ENCODE results near the gene ZSCAN31.

GRCh38 chr6:28345201-28345600 lies 9.3 kb upstream of the ZSCAN31 start:
- TF ChIP-seq, protein P1, sequence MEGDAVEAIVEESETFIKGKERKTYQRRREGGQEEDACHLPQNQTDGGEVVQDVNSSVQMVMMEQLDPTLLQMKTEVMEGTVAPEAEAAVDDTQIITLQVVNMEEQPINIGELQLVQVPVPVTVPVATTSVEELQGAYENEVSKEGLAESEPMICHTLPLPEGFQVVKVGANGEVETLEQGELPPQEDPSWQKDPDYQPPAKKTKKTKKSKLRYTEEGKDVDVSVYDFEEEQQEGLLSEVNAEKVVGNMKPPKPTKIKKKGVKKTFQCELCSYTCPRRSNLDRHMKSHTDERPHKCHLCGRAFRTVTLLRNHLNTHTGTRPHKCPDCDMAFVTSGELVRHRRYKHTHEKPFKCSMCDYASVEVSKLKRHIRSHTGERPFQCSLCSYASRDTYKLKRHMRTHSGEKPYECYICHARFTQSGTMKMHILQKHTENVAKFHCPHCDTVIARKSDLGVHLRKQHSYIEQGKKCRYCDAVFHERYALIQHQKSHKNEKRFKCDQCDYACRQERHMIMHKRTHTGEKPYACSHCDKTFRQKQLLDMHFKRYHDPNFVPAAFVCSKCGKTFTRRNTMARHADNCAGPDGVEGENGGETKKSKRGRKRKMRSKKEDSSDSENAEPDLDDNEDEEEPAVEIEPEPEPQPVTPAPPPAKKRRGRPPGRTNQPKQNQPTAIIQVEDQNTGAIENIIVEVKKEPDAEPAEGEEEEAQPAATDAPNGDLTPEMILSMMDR (IDR thresholded peaks at IDR 0.05; ENCODE audit: low read depth, low read length, poor library complexity, severe bottlenecking): no peak
- TF ChIP-seq EZH2phosphoT487 (IDR thresholded peaks at IDR 0.05; ENCODE audit: borderline replicate concordance, low read length): no peak
